ENCODE results near the gene C17orf75.

C17orf75 gene

GRCh38 chr17:32341857-32342602 lies at the start of gene C17orf75 (continued):
- TF ChIP-seq HIC1 (tag by site-specific recombination; IDR thresholded peaks at IDR 0.05) (no peak), ZNF555 (tag by site-specific recombination; conservative IDR thresholded peaks at IDR 0.05) (no peak), ZBTB20 (tag by site-specific recombination; IDR thresholded peaks at IDR 0.05) (peak; percentile 83), ZNF514 (tag by site-specific recombination; IDR thresholded peaks at IDR 0.05) (no peak), ZNF654 (tag by site-specific recombination; IDR thresholded peaks at IDR 0.05; ENCODE audit: low read depth) (no peak), ZFP41 (tag by site-specific recombination; IDR thresholded peaks at IDR 0.05; ENCODE audit: borderline replicate concordance) (no peak), ZNF426 (tag by site-specific recombination; IDR thresholded peaks at IDR 0.05) (no peak), ZNF664 (tag by site-specific recombination; IDR thresholded peaks at IDR 0.05) (peak; percentile 64; the same call in 1 of the 2 replicates), MYNN (tag by site-specific recombination; IDR thresholded peaks at IDR 0.05; ENCODE audit: borderline replicate concordance) (peak; percentile 77), ZNF48 (tag by site-specific recombination; IDR thresholded peaks at IDR 0.05) (no peak), IKZF3 (tag by site-specific recombination; IDR thresholded peaks at IDR 0.05) (peak; percentile 83), KLF9 (tag by site-specific recombination; IDR thresholded peaks at IDR 0.05; ENCODE audit: low read depth) (peak; percentile 92), SP7 (tag by site-specific recombination; IDR thresholded peaks at IDR 0.05) (peak; percentile 94), ZNF660 (tag by site-specific recombination; IDR thresholded peaks at IDR 0.05) (peak; percentile 99), ZNF10 (tag by site-specific recombination; IDR thresholded peaks at IDR 0.05) (peak; percentile 90), ZEB2 (tag by site-specific recombination; IDR thresholded peaks at IDR 0.05) (peak; percentile 78), ZBTB17 (tag by site-specific recombination; IDR thresholded peaks at IDR 0.05) (peak; percentile 99), ZBTB1 (tag by site-specific recombination; IDR thresholded peaks at IDR 0.05) (0 out of 2 replicates have a peak, but pooled peaks have one; percentile 28), KLF17 (tag by site-specific recombination; IDR thresholded peaks at IDR 0.05) (peak; percentile 99), ZBTB10 (tag by site-specific recombination; IDR thresholded peaks at IDR 0.05) (peak; percentile 89), ZNF488 (tag by site-specific recombination; IDR thresholded peaks at IDR 0.05) (no peak), KLF16 (tag by site-specific recombination; IDR thresholded peaks at IDR 0.05) (peak; percentile 100), REPIN1 (tag by site-specific recombination; IDR thresholded peaks at IDR 0.05; ENCODE audit: low read depth) (peak; percentile 99), ZSCAN5A (tag by site-specific recombination; IDR thresholded peaks at IDR 0.05) (peak; percentile 99), YY2 (tag by site-specific recombination; IDR thresholded peaks at IDR 0.05) (peak; percentile 84), ZNF623 (tag by site-specific recombination; IDR thresholded peaks at IDR 0.05) (peak; percentile 28; the same call in 1 of the 2 replicates), KLF7 (tag by site-specific recombination; IDR thresholded peaks at IDR 0.05; ENCODE audit: borderline replicate concordance) (peak; percentile 92), ZNF580 (tag by site-specific recombination; IDR thresholded peaks at IDR 0.05) (peak; percentile 98), ZNF843 (tag by site-specific recombination; IDR thresholded peaks at IDR 0.05) (peak; percentile 37; the same call in 1 of the 2 replicates), ZBTB8A (tag by site-specific recombination; IDR thresholded peaks at IDR 0.05) (peak; percentile 72), ZNF768 (tag by site-specific recombination; IDR thresholded peaks at IDR 0.05) (0 out of 2 replicates have a peak, but pooled peaks have one; percentile 55)

All from HEK293 (cell line).